T follicular helper cell (primary cell): ENCODE results near the gene CHGA.

ENCODE experiments used
- DNase-seq: peaks from one replicate; pipeline ENCODE4 v3.0.0-alpha.2; 2020; ENCODE audit warnings: low read depth

CHGA gene

GRCh38 chr14:92960706-92961566 is 38.0 kb downstream of the CHGA start:
- no peak for DNase-seq

- DNase-seq: no peak
These were observed 38.6 kb downstream of the CHGA start for GRCh38 chr14:92961567-92961855.

- DNase-seq: no peak
These were observed 39.3 kb downstream of the CHGA start for GRCh38 chr14:92962031-92962830.

GRCh38 chr14:92962831-92963095 is 39.8 kb downstream of the CHGA start:
- DNase-seq: no peak

- DNase-seq: no peak
These were observed 40.6 kb downstream of the CHGA start for GRCh38 chr14:92963301-92964123.

GRCh38 chr14:92964124-92965109 is 41.5 kb downstream of the CHGA start:
- DNase-seq: no peak

- no peak for DNase-seq
These were observed 42.3 kb downstream of the CHGA start for GRCh38 chr14:92965281-92965680.

GRCh38 chr14:92967346-92967926 is 44.5 kb downstream of the CHGA start:
- DNase-seq: no peak

- DNase-seq: no peak
These were observed 45.5 kb downstream of the CHGA start for GRCh38 chr14:92968291-92969020.

GRCh38 chr14:92969430-92969829 is 46.5 kb downstream of the CHGA start:
- no peak for DNase-seq

GRCh38 chr14:92969871-92970270 is 46.9 kb downstream of the CHGA start:
- no peak for DNase-seq

GRCh38 chr14:92970271-92970670 is 47.3 kb downstream of the CHGA start:
- DNase-seq: no peak

- DNase-seq: no peak
These were observed 48.7 kb downstream of the CHGA start for GRCh38 chr14:92971601-92972180.

- DNase-seq: no peak
These were observed 50.4 kb downstream of the CHGA start for GRCh38 chr14:92973261-92973797.

GRCh38 chr14:92973798-92974372 is 50.9 kb downstream of the CHGA start:
- no peak for DNase-seq

GRCh38 chr14:92974541-92975345 is 51.8 kb downstream of the CHGA start:
- DNase-seq: no peak

- no peak for DNase-seq
These were observed 53.3 kb downstream of the CHGA start for GRCh38 chr14:92976268-92976667.

GRCh38 chr14:92978229-92979021 is 55.5 kb downstream of the CHGA start:
- no peak for DNase-seq
